ENCODE data around the gene NPAS3.

DNA sequence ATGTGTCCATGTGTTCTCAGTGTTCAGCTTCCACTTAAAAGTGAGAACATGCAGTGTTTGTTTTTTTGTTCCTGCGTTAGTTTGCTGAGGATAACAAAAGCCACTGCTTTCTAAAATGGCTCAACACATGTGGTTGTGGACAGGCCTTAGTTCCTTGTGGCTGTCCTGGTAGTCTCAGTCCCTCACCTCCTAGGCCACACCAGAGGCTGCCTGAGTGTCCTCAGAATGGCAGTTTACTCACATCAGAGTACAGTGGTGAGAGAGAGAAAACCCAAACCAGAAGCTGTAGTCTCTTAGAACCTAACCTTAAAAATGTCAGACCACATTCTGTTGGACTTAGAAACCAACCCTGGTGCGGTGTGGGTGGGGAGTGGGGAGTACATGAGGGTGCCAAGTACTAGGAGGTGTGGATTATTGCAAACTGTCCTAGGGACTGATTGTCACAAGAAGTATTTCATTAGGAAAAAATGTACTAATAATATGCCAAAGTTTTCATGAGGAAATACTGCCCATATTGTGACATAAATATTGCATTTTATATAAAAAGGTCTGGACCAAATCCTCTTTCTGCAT lies 30.4 kb downstream of the NPAS3 start:
- TF ChIP-seq YY1 (IDR thresholded peaks at IDR 0.05) (no peak), HNF4A (conservative IDR thresholded peaks at IDR 0.05) (no peak)
- TF ChIP-seq, protein P1, sequence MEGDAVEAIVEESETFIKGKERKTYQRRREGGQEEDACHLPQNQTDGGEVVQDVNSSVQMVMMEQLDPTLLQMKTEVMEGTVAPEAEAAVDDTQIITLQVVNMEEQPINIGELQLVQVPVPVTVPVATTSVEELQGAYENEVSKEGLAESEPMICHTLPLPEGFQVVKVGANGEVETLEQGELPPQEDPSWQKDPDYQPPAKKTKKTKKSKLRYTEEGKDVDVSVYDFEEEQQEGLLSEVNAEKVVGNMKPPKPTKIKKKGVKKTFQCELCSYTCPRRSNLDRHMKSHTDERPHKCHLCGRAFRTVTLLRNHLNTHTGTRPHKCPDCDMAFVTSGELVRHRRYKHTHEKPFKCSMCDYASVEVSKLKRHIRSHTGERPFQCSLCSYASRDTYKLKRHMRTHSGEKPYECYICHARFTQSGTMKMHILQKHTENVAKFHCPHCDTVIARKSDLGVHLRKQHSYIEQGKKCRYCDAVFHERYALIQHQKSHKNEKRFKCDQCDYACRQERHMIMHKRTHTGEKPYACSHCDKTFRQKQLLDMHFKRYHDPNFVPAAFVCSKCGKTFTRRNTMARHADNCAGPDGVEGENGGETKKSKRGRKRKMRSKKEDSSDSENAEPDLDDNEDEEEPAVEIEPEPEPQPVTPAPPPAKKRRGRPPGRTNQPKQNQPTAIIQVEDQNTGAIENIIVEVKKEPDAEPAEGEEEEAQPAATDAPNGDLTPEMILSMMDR (IDR thresholded peaks at IDR 0.05; ENCODE audit: low read depth, low read length, missing input control): no peak

Measured in liver (tissue), 3 donors.